Tongue (tissue), 2 donors: ENCODE results near the gene MAP1LC3B. TPM values are rescaled to one million over a fixed set of nuclear protein-coding genes. Genes with fewer than 3 reads are reported as not detected.

Experiments
- DNase-seq: peaks from one replicate; pipeline ENCODE4 v3.0.0-alpha.2; 2015
- total RNA-seq: library from RNA; depleted of rRNA; stranded (reverse); fragments of >200 nt; gene quantifications from one replicate; pipeline ENCODE4 v1.2.3, GENCODE V29; 2014

MAP1LC3B gene
- 35.9 TPM for total RNA-seq

- DNase-seq = peak; percentile 98
These were observed at the start of gene MAP1LC3B for GRCh38 chr16:87391950-87392820. Gene MAP1LC3B, plus strand, starts transcription at chr16:87392336. Its CDS starts 92 bp downstream, at chr16:87392428.

GRCh38 chr16:87342504-87342903 lies 49.6 kb upstream of the MAP1LC3B start:
- DNase-seq = no peak

- DNase-seq = no peak
These were observed 49.0 kb upstream of the MAP1LC3B start for GRCh38 chr16:87342978-87343752.

GRCh38 chr16:87343753-87344050 lies 48.4 kb upstream of the MAP1LC3B start:
- no peak for DNase-seq

- DNase-seq = no peak
These were observed 47.8 kb upstream of the MAP1LC3B start for GRCh38 chr16:87344165-87344930.

GRCh38 chr16:87344931-87345631 lies 47.1 kb upstream of the MAP1LC3B start:
- DNase-seq = peak; percentile 32

- no peak for DNase-seq
These were observed 46.3 kb upstream of the MAP1LC3B start for GRCh38 chr16:87345726-87346424.

- no peak for DNase-seq
These were observed 45.5 kb upstream of the MAP1LC3B start for GRCh38 chr16:87346517-87347060.

GRCh38 chr16:87347932-87348615 lies 44.1 kb upstream of the MAP1LC3B start:
- DNase-seq = no peak

GRCh38 chr16:87348616-87349157 lies 43.4 kb upstream of the MAP1LC3B start:
- no peak for DNase-seq

- no peak for DNase-seq
These were observed 42.1 kb upstream of the MAP1LC3B start for GRCh38 chr16:87350031-87350430.

GRCh38 chr16:87350681-87351319 lies 41.3 kb upstream of the MAP1LC3B start:
- DNase-seq = no peak

- DNase-seq = peak; percentile 36
These were observed 40.8 kb upstream of the MAP1LC3B start for GRCh38 chr16:87351320-87351698.

GRCh38 chr16:87352818-87353217 lies 39.3 kb upstream of the MAP1LC3B start:
- no peak for DNase-seq

GRCh38 chr16:87353613-87354012 lies 38.5 kb upstream of the MAP1LC3B start:
- DNase-seq = no peak

- DNase-seq = no peak
These were observed 35.7 kb upstream of the MAP1LC3B start for GRCh38 chr16:87356491-87356853.

- no peak for DNase-seq
These were observed 33.9 kb upstream of the MAP1LC3B start for GRCh38 chr16:87358250-87358649.

GRCh38 chr16:87358696-87359095 lies 33.4 kb upstream of the MAP1LC3B start:
- no peak for DNase-seq

GRCh38 chr16:87359121-87359520 lies 33.0 kb upstream of the MAP1LC3B start:
- no peak for DNase-seq
